MV-4-11 (cell line): ENCODE measurements around the gene HDAC11.
"Not testable (repeated sequence)": the region's sequence is repeated elsewhere in the genome, so short reads cannot be mapped to it uniquely, and the experiment has no call there.

Experiments
- DNase-seq: peaks from one replicate; lab custom pipeline; 2025; lab: John Stamatoyannopoulos, UW

HDAC11 gene

DNA sequence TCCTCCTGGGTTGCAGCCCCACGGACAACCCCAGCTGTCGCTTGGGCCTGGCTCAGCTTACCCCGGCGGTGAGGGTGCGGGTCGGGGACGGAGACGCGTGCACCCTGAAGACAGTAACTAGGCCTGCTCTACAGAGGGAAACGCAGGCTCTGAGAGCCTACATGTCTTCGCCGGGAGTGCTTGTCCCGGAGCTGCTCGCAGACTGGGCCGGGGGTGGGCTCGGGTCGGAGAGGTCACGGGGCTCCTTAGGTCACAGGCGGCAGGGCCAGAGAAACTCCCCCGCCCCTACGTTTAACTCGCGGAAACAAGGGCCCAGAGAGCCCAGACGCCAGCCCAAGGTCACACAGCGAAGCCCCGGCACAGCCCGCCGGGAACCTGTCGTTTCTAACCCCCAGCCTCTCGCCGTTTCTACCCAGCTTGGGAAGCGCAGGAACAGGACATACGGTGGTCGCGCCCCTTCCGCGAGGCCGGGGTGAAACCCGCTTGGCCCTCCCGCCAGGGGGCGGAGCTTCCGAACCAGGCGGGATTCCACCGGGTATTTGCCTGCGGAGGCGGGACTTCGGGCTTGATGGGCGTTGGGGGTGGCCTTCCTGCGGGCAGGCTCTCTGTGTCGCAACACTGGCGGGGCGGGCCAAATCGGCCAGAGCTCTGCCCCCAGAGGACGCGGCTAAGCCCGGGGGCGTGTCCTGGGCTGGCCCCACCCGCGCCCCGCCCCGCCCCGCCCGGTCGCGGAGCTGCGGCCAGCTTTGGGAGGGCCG, at the start of gene HDAC11:
Gene HDAC11 (plus strand): TSS at position 725 of the 758 bp plus-strand sequence. CDS start 42 bp downstream, outside the sequence.
- DNase-seq, result peak; percentile 94

GRCh38 chr3:13430411-13430875, 49.7 kb upstream of the HDAC11 start:
- not testable (repeated sequence) for DNase-seq

- DNase-seq, result no peak
Observed at GRCh38 chr3:13432093-13432492, 48.0 kb upstream of the HDAC11 start.

GRCh38 chr3:13433912-13434311, 46.2 kb upstream of the HDAC11 start:
- DNase-seq, result no peak

DNA sequence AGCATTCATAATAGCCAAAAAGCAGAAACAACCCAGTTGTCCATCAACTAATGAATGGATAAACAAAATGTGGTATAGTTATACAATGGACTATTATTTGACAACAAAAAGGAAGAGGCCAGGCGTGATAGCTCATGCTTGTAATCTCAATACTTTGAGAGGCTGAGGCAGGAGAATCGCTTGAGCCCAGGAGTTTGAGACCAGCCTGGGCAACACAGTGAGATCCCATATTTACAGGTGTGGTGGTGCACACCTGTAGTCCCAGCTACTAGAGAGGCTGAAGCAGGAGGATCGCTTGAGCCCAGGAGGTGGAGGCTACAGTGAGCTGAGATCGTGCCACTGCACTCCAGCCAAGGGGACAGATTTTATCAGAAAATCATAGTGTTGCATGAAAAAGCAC, 43.9 kb upstream of the HDAC11 start:
- not testable (repeated sequence) for DNase-seq

- DNase-seq, result no peak
Observed at GRCh38 chr3:13440204-13440817, 39.8 kb upstream of the HDAC11 start.

DNA sequence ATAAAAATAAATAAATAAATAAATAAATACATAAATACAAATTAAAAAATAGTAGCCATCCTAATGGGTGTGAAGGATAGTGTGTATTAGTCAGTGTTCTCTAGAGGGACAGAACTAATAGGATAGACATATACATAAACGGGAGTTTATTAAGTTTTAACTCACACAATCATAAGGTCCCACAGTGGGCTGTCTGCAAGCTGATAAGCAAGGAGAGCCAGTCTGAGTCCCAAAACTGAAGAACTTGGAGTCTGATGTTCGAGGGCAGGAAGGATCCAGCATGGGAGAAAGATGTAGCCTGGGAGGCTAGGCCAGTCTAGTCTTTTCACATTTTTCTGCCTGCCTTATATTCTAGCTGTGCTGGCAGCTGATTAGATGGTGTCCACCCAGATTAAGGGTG, 37.2 kb upstream of the HDAC11 start:
- not testable (repeated sequence) for DNase-seq

DNA sequence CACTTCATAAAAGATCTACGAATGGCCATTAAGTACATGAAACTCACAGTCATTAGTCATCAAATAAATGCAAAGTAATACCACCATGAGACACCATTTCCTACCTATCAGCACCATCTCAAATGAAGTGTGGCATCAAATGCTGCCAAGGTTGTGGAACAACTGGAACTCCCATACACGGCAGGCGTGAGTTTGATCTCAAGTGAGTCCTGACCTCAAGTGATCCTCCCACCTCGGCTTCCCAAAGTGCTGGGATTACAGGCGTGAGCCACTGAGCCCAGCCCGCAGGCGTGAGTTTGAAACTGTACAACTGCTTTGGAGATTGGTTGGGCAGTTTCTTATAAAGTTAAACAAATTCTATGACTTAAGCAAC, 28.8 kb upstream of the HDAC11 start:
- no peak for DNase-seq

GRCh38 chr3:13452490-13453335, 27.4 kb upstream of the HDAC11 start:
- DNase-seq, result peak; percentile 70

DNA sequence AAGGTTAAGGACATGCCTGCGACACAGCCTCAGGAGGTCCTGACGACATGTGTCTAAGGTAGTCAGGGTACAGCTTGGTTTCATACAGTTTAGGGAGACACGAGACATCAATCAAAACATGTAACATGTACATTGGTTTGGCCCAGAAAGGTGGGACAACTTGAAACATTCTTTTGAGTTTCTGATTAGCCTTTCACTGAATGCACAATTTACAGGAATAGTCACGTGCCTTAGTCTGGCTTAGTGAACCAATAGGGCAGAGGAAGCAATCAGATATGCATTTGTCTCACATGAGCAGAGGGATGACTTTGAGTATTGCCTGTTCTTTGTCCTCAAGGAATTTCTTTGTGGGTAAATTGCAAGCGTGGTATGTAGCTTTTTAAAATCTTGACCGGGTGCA, 24.5 kb upstream of the HDAC11 start:
- DNase-seq, result no peak

GRCh38 chr3:13457593-13457992, 22.5 kb upstream of the HDAC11 start:
- peak; percentile 60 for DNase-seq

GRCh38 chr3:13459605-13460340, 20.3 kb upstream of the HDAC11 start:
- DNase-seq, result no peak

GRCh38 chr3:13460341-13460736, 19.8 kb upstream of the HDAC11 start:
- DNase-seq, result no peak

DNA sequence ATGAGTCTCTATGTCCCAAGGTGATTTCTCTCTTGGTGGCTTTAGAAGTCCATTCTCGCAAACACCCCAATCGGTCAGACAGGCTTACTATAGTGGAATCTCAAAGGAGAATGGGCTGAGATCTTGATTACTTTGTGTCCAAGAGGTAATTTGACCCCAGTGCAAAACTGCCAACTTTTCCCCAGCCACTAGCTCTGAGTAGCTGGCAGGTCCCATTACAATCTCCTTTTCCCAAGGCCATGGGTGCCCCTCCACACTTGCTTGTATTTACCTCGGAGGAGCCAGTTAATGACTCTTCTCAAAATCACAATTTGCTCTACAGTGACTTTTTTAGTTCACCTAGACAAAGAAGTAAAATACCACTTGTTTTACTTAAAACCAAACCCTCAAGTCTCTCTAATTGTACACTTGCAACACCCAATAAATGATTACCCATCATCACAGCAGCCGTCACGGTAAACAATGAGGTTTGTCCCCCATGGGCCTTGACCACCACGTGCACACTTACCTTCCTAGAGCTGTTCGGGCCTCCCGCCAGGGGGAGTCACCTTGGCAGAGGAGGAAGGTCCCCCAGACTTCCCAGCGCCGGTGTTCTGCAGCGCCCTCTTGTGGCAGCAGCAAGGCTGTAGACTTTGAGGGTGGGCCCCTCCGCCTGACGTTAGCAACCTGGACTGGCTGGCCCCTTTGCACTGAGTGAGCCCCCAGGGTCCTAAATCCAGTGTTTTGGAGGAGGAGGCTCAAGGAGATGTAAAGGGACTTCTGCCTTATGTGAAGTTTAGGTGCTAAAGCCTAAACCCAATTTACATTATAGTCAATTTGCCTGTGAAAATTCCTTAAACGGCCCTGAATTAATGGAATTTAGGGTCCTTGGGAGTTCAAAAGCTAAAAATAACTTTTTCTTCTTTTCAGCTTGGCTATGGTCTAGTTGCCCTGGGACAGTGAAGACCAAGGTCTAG, 18.7 kb upstream of the HDAC11 start:
- no peak for DNase-seq

DNA sequence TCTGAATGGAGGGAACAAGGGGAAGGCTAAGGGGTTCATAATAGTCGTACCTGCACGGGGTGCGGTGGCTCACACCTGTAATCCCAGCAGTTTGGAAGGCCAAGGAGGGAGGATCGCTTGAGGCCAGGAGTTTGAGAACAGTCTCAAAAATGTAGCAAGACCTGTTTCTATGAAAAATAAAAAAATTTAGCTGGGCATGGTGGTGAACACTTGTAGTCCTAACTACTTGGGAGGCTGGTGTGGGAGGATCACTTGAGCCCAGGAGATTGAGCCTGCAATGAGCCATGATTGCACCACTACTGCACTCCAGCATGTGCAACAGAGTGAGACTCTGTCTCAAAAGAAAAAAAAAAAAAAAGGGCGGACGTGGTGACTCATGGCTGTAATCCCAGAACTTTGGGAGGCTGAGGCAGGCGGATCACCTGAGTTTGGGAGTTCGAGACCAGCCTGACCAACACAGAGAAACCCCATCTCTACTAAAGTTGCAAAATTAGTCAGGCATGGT, 17.9 kb upstream of the HDAC11 start:
- peak; percentile 15 for DNase-seq

GRCh38 chr3:13462822-13463221, 17.3 kb upstream of the HDAC11 start:
- DNase-seq, result no peak

GRCh38 chr3:13463618-13464400, 16.3 kb upstream of the HDAC11 start:
- no peak for DNase-seq

DNA sequence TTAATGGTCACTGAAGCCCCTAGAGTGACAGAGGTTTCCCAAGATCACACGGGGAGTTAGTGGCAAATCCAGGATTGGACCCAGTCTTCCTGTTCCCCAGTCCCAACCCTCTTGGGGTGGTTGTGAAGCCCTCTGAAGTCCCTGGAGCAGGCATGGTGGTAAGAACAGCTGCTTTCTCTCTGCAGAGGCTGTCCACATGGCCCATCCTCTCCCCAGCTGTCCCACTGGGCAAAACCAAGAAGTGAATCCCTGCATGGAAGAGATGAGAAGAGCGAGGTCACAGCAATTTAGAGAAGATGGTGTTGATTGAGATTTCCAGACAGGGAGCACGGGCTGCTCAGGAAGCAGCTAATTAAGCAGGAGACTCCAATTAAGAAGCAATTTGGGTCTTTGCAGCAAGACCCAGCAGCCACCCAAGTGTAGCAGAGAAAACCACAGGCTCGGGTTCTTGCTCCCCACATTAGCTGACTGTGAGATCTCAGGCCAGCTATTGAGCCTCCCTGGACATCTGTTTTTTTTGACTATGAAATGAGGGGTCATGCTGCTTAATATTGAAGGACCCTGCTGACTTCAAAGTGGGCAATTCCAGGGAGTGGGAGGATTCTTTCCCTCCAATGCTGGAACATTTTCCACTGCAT, 14.8 kb upstream of the HDAC11 start:
- DNase-seq, result peak; percentile 17

GRCh38 chr3:13466781-13467180, 13.3 kb upstream of the HDAC11 start:
- no peak for DNase-seq
